ENCODE results near the gene C17orf113.

Gene C17orf113

DNA sequence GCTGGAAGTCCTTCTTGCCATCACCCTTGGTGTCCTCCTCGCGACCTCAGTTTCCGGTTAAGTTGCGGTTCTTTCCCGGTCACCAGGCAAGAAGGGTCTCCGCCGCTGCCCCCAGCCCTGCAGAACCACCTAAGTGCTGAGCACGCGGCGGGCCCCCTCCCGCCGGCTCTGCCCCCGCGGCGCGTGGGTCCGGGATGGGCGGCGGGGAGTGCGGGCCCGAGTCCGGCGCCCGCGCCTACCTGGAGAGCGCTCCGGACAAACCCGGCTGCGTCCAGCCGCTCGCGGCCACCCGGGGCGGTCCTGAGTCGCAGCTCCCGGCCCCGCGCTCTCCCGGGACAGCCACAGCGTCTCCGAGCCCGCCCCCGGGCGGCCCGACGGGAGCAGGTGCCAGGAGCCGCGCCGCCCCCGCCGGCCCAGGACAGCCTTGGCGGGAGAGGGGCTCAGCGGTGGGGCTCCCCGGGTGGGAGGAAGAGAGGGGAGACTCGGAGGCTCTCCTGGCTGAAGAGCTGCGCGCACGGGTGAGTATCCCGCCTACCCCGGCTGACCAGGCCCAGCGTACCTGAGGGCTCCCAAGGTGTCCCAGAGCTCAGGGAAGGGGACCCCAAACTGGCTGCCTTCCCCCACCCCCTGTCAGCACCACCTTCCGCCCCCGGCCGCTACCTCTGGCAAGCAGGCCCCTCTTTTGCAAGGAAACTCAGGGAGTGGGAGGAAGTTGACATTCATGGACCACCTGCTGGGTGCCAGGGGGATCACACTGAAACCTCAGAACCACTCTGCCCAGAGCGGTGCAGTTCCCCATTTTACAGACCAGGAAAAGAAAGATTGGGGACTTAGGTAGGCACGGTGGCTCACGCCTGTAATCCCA is 22.2 kb upstream of the C17orf113 start:
- DNase-seq (ENCODE audit: low spot score), result no peak

GRCh38 chr17:42071810-42072209 is 21.4 kb upstream of the C17orf113 start:
- no peak for DNase-seq (ENCODE audit: low spot score)

DNA sequence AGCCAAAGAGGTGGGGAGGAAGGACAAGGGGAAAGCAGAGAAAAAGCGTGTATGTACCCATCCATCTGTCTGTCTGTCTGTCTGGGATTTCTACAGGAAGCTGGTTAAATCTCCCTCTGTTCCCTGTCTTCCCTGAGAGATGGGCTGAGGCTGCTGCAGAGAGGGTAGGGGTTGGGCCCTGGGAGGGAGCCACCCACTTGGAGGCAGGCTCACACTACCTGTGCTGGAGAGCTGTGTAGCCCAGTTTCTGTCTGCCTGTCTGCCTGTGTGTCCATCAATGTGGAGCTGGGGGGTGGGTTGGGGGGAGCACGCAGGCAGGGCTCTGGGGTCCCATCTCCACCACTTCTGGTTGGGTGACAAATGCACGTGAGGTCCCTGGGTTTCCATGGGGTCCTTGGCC is 18.6 kb upstream of the C17orf113 start:
- DNase-seq (ENCODE audit: low spot score), result no peak

- peak; percentile 37 for DNase-seq (ENCODE audit: low spot score)
Observed at GRCh38 chr17:42067371-42068091, 17.1 kb upstream of the C17orf113 start.

- no peak for DNase-seq (ENCODE audit: low spot score)
Observed at GRCh38 chr17:42065201-42065600, 14.8 kb upstream of the C17orf113 start.

GRCh38 chr17:42062681-42063080 is 12.3 kb upstream of the C17orf113 start:
- no peak for DNase-seq (ENCODE audit: low spot score)

DNA sequence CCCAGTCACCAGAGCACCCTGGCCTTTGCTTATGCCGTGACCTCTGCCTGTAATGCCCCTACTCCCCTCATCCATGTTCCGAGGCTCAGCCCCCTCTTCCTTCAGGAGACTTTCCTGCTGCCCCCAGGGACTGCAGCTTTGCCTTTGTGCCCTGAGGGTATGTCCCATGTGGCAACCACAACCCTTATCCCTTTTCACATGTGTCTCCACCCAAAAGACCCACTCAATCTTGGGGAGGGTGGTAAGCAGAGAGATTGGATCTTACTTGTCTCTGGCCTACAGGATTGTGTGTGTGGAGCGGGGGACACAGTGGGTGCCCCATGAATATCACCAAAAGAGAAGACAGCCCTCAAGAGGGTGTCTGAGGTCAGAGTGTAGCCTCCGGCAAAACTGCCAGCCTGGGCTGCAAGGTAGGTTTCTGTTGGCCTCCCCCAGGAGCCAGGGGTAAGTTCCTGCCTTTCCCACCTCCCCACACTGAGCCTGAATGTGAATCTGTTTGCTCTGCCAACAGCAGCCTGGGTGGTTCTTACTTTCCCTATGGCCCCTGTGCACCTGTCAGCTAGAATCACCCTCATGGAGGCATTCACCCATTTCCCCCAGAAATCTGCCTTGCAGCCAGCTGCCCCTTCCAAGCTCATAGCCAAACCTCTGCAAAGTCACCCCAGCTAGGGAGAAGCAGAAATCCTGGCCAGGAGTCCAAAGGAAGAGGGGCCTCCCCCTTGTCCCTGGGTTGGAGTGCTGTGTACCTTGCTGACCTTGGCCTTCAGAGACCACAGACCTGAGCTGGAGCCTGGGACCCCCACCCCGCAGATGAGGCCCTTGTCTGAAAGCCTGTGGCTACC is 11.5 kb upstream of the C17orf113 start:
- DNase-seq (ENCODE audit: low spot score), result no peak

- DNase-seq (ENCODE audit: low spot score), result no peak
Observed at GRCh38 chr17:42060231-42060630, 9.8 kb upstream of the C17orf113 start.

- no peak for DNase-seq (ENCODE audit: low spot score)
Observed at GRCh38 chr17:42059815-42060214, 9.4 kb upstream of the C17orf113 start.

DNA sequence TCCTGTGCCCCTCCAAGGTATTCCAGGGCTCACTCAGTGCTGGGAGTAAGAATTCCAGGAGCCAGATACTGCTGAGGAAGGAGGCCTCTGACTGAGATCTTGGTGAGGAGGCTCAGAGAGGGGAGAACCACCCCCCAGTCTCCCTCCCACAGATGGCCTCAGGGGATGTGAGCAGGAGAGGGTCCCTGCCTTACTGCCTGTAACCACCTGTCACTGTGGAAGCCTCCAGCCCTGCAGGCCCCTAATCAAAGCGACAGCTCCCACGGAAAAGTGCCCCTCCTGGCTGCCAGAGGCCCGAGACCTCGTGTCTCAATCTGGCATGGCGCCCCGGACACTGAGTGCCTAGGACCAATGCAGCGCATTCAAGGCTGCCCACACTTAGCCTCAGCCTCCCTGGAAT is 7.7 kb upstream of the C17orf113 start:
- no peak for DNase-seq (ENCODE audit: low spot score)

- no peak for DNase-seq (ENCODE audit: low spot score)
Observed at GRCh38 chr17:42056635-42057034, 6.2 kb upstream of the C17orf113 start.

- no peak for DNase-seq (ENCODE audit: low spot score)
Observed at GRCh38 chr17:42055496-42055895, 5.1 kb upstream of the C17orf113 start.

DNA sequence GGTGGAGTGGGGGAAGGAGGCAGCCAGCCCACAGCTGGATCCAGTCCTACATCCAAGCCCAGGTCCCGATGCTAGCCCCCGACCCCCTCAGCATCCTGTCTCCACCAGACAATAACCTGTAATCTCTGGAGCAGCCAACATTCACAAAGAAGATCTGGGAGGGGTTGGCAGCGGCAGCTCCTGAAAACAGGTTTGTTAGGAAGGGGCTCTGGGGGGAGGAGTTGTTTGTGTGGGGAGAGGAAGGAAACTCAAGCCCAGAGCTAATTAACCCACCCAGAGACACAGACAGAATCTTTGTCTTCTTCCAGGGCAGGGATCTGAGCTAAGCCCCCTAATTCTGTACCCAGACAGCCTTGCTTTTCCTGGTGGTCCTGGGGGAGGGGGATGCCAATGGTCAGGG is 4.6 kb upstream of the C17orf113 start:
- no peak for DNase-seq (ENCODE audit: low spot score)

GRCh38 chr17:42053731-42054500 is 3.5 kb upstream of the C17orf113 start:
- DNase-seq (ENCODE audit: low spot score), result no peak

DNA sequence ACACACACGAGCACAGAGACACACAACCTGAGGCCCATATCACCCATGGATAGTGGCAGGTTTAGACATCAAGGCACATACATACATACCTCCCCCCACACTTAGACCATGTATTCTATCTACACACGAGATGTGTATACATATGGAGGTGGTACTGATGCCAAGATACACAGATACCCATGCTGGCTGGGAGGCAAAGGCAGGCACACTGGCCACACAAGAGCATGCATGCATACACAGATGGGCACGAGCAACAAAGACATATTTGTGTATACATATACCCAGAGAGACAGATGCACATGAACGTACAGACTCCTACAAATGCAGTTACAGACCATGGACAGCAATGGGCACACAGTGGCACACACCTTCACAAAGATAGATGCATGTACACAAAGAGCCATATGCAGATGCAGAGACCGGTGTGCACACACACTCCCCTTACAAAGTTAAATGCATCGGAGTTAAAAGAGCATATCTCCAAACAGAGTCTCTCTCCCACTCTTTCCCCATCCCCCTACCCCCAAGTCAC is 2.0 kb upstream of the C17orf113 start:
- DNase-seq (ENCODE audit: low spot score), result no peak

DNA sequence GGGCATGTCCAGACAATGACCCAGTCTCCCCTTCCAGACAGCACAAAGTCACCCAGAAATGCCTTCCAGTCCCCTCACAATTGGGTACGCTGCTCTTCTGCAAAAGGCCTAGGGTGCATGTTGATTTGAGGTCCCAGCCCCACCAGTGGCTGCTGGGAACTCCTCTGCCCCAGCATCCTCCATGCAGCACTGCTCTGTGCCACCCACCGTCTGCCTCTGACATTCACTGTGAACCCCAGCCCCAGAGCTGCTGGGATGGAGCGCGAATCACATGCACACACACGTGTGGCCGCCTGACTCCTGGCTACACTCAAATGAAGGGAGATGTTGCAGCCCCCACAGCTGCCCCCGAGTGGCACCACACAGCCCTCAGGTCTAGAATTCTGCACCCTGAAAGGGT is 1.2 kb upstream of the C17orf113 start:
- DNase-seq (ENCODE audit: low spot score), result no peak

- no peak for DNase-seq (ENCODE audit: low spot score)
Observed at GRCh38 chr17:42051013-42051400, 606 bp upstream of the C17orf113 start.

- no peak for DNase-seq (ENCODE audit: low spot score)
Observed at GRCh38 chr17:42049834-42050392, 488 bp downstream of the C17orf113 start.

GRCh38 chr17:42047343-42047742 is 3.1 kb downstream of the C17orf113 start:
- DNase-seq (ENCODE audit: low spot score), result no peak

GRCh38 chr17:42045719-42046118 is 4.7 kb downstream of the C17orf113 start:
- no peak for DNase-seq (ENCODE audit: low spot score)

Measured in pons (tissue), 1 donor.